WTC11 (cell line): ENCODE measurements around the gene MYO1H. TPM values are rescaled to one million over a fixed set of nuclear protein-coding genes. Genes with fewer than 3 reads are reported as not detected.

ENCODE experiments used
- ATAC-seq: fragments of 200-7000 bp; cut with Tn5 transposase; 2 replicates; pipeline ENCODE4 v1.10.0; 2021; ENCODE audit warnings: mild to moderate bottlenecking, moderate library complexity
- CTCF ChIA-PET: fragments of 300-600 bp; sonication (Branson Sonifier 250); formaldehyde crosslinking; loops from one replicate; lab custom pipeline; 2021; ENCODE audit warnings: antibody characterized with exemption; lab: Charles Lee
- POLR2A ChIA-PET: fragments of 350-600 bp; sonication (Branson Sonifier 250); formaldehyde crosslinking; loops from one replicate; lab custom pipeline; 2021; ENCODE audit warnings: antibody characterized with exemption; lab: Charles Lee
- DNase-seq: peaks from one replicate; pipeline ENCODE4 v3.0.0; 2021; ENCODE audit warnings: low spot score
- H3K27ac Mint-ChIP-seq: 2 replicates; pipeline ENCODE4 v1.8.0; 2021; ENCODE audit warnings: mixed read lengths
- H3K27me3 Mint-ChIP-seq: 2 replicates; pipeline ENCODE4 v1.8.0; 2021; ENCODE audit warnings: low read depth, mild to moderate bottlenecking, moderate library complexity, mixed read lengths
- H3K36me3 Mint-ChIP-seq: 2 replicates; pipeline ENCODE4 v1.8.0; 2021; ENCODE audit warnings: mixed read lengths
- H3K4me1 Mint-ChIP-seq: 2 replicates; pipeline ENCODE4 v1.8.0; 2022; ENCODE audit warnings: mixed read lengths
- H3K4me3 Mint-ChIP-seq: 2 replicates; pipeline ENCODE4 v1.8.0; 2021; ENCODE audit warnings: mild to moderate bottlenecking, moderate library complexity, mixed read lengths
- H3K9me3 Mint-ChIP-seq: 2 replicates; pipeline ENCODE4 v1.8.0; 2021; ENCODE audit warnings: mixed read lengths
- ARID4B ChIP-seq: sonication (generic); formaldehyde crosslinking; IDR thresholded peaks from 2 replicates; pipeline ENCODE4 v1.8.0; 2023; ENCODE audit warnings: missing genetic modification reagents, mild to moderate bottlenecking, borderline replicate concordance
- CDX4 ChIP-seq: fragments of 250-450 bp; sonication (Bioruptor Pico); IDR thresholded peaks from 2 replicates; pipeline ENCODE4 v1.9.0; 2021; ENCODE audit warnings: moderate library complexity, mild to moderate bottlenecking, inconsistent platforms, borderline replicate concordance
- CREB1 ChIP-seq: sonication (generic); formaldehyde crosslinking; IDR thresholded peaks from 2 replicates; pipeline ENCODE4 v1.8.0; 2023; ENCODE audit warnings: mild to moderate bottlenecking, missing genetic modification reagents
- EMX1 ChIP-seq: fragments of 250-450 bp; sonication (Bioruptor Pico); IDR thresholded peaks from 2 replicates; pipeline ENCODE4 v1.8.0; 2021; ENCODE audit warnings: mild to moderate bottlenecking
- GRHL2 ChIP-seq: fragments of 250-450 bp; sonication (Bioruptor Pico); IDR thresholded peaks from 2 replicates; pipeline ENCODE4 v1.8.0; 2022; ENCODE audit warnings: mild to moderate bottlenecking, moderate library complexity; ENCODE audit not compliant: insufficient replicate concordance, severe bottlenecking
- JAZF1 ChIP-seq: fragments of 250-450 bp; sonication (Bioruptor Pico); IDR thresholded peaks from 2 replicates; pipeline ENCODE4 v1.9.0; 2021; ENCODE audit warnings: moderate library complexity, mild to moderate bottlenecking, inconsistent platforms
- KAT7 ChIP-seq: sonication (generic); formaldehyde crosslinking; IDR thresholded peaks from 2 replicates; pipeline ENCODE4 v1.8.1; 2023; ENCODE audit warnings: missing genetic modification reagents, mild to moderate bottlenecking, borderline replicate concordance
- MYBL2 ChIP-seq: sonication (generic); formaldehyde crosslinking; IDR thresholded peaks from 2 replicates; pipeline ENCODE4 v1.8.1; 2023; ENCODE audit warnings: mild to moderate bottlenecking, moderate library complexity, missing genetic modification reagents
- NR2C2 ChIP-seq: sonication (generic); formaldehyde crosslinking; IDR thresholded peaks from 2 replicates; pipeline ENCODE4 v1.8.0; 2022; ENCODE audit warnings: mild to moderate bottlenecking, missing genetic modification reagents
- RELA ChIP-seq: sonication (generic); formaldehyde crosslinking; IDR thresholded peaks from 2 replicates; pipeline ENCODE4 v1.8.1; 2022; ENCODE audit warnings: missing genetic modification reagents, mild to moderate bottlenecking, borderline replicate concordance
- SMAD4 ChIP-seq: sonication (generic); formaldehyde crosslinking; IDR thresholded peaks from 2 replicates; pipeline ENCODE4 v1.8.0; 2022; ENCODE audit warnings: mild to moderate bottlenecking, missing genetic modification reagents
- ZNF121 ChIP-seq: sonication (generic); formaldehyde crosslinking; IDR thresholded peaks from 2 replicates; pipeline ENCODE4 v1.8.0; 2023; ENCODE audit warnings: missing genetic modification reagents
- ZNF138 ChIP-seq: sonication (generic); formaldehyde crosslinking; conservative IDR thresholded peaks from 2 replicates; pipeline ENCODE4 v1.8.1; 2022; ENCODE audit warnings: mild to moderate bottlenecking, moderate library complexity, missing genetic modification reagents
- total RNA-seq: library from RNA; stranded (reverse); gene quantifications from 3 replicates; pipeline ENCODE4 v1.2.3, GENCODE V29; 2021
- TF ChIP-seq, protein P1 (sequence below): sonication (generic); formaldehyde crosslinking; IDR thresholded peaks from 2 replicates; pipeline ENCODE4 v1.8.1; 2022; ENCODE audit warnings: low read depth, mild to moderate bottlenecking, moderate library complexity, missing genetic modification reagents, borderline replicate concordance
- TF ChIP-seq, protein P2 (sequence below): fragments of 250-450 bp; sonication (Bioruptor Pico); conservative IDR thresholded peaks from 2 replicates; pipeline ENCODE4 v1.9.0; 2021; ENCODE audit warnings: mild to moderate bottlenecking
- TF ChIP-seq, protein P3 (sequence below): sonication (generic); formaldehyde crosslinking; IDR thresholded peaks from 2 replicates; pipeline ENCODE4 v1.8.0; 2022; ENCODE audit warnings: mild to moderate bottlenecking, missing genetic modification reagents
- TF ChIP-seq, protein P4 (sequence below): sonication (generic); formaldehyde crosslinking; IDR thresholded peaks from 2 replicates; pipeline ENCODE4 v1.8.0; 2022; ENCODE audit warnings: mild to moderate bottlenecking, missing genetic modification reagents
- TF ChIP-seq, protein P5 (sequence below): sonication (generic); formaldehyde crosslinking; conservative IDR thresholded peaks from 2 replicates; pipeline ENCODE4 v1.8.1; 2022; ENCODE audit warnings: mild to moderate bottlenecking, missing genetic modification reagents

The MYO1H gene
- total RNA-seq, 1 experiment from 2014 or later, result 0.44 TPM

DNA sequence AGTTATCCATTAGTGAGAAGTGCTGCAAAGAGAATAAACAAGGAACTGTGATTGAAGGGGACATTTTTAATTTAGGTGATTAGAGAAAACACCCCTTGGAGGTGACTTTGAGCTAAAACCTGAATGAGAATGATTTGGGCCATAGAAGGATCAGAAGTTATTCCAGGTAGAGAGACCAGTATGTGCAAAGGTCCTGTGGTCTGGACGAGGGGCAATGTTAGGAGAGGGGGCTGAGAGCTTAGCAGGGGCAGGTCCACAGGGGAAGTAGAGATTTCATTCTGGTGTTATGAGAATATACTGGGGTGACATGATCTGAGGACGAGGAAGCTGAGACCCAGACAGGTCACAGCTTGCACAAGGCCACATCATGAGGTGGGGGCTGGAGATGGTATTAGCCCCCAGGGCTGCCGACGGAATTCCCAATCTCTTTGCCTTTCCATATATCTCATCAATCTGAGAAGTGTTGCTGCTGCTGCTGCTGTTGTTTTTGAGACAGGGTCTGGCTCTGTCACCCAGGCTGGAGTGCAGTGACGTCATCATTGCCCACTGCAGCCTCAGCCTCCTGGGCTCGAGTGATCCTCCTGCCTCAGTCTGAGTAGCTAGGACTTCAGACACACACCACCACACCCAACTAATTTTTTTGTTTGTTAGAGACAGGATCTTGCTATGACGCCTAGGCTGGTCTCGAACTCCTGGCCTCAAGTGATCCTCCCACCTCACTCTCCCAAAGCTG lies 73.8 kb downstream of the MYO1H start:
- H3K4me1 Mint-ChIP-seq, result no peaks in the 10 kb centered on the region
- no peak for DNase-seq
- TF ChIP-seq, protein P1, sequence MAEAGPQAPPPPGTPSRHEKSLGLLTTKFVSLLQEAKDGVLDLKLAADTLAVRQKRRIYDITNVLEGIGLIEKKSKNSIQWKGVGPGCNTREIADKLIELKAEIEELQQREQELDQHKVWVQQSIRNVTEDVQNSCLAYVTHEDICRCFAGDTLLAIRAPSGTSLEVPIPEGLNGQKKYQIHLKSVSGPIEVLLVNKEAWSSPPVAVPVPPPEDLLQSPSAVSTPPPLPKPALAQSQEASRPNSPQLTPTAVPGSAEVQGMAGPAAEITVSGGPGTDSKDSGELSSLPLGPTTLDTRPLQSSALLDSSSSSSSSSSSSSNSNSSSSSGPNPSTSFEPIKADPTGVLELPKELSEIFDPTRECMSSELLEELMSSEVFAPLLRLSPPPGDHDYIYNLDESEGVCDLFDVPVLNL, result no peak
- TF ChIP-seq CREB1 (CRISPR knock-in tag) (no peak), SMAD4 (CRISPR knock-in tag) (no peak), MYBL2 (CRISPR knock-in tag) (no peak), ZNF138 (CRISPR knock-in tag) (no peak), RELA (CRISPR knock-in tag) (no peak), JAZF1 (CRISPR knock-in tag) (no peak), KAT7 (no peak), ZNF121 (CRISPR knock-in tag) (no peak), CDX4 (CRISPR knock-in tag) (no peak), GRHL2 (CRISPR knock-in tag) (no peak), ARID4B (CRISPR knock-in tag) (no peak), NR2C2 (CRISPR knock-in tag) (no peak), EMX1 (CRISPR knock-in tag) (no peak)
- TF ChIP-seq, protein P2, sequence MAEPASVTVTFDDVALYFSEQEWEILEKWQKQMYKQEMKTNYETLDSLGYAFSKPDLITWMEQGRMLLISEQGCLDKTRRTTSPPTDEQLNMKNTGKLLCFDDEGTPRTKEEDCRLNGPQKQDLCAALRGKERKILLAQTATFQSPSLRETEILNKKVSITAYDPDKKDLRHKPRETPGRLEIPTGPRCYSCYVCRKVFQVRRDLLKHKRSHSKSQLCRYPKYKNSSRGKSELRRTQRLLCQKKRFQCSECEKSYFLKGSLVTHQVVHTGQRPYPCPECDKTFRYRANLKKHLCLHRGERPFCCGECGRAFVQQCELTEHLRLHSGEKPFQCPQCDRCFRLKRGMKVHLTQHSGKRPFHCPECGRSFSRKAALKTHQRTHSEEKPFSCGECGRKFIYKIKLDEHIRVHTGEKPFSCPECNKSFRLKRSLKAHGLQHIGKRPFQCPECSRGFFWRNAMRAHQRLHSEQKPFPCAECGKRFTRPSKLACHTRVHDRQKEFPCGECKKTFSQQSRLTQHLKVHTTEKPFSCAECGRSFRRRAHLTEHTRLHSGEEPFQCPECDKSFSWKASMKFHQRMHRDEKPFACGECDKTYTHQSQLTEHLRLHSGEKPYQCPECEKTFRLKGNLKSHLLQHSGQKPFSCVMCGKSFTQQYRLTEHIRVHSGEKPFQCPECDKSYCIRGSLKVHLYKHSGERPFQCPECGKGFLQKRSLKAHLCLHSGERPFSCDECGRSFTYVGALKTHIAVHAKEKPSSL (CRISPR knock-in tag), result no peak
- TF ChIP-seq, protein P3, sequence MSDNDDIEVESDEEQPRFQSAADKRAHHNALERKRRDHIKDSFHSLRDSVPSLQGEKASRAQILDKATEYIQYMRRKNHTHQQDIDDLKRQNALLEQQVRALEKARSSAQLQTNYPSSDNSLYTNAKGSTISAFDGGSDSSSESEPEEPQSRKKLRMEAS, result no peak
- TF ChIP-seq, protein P4, sequence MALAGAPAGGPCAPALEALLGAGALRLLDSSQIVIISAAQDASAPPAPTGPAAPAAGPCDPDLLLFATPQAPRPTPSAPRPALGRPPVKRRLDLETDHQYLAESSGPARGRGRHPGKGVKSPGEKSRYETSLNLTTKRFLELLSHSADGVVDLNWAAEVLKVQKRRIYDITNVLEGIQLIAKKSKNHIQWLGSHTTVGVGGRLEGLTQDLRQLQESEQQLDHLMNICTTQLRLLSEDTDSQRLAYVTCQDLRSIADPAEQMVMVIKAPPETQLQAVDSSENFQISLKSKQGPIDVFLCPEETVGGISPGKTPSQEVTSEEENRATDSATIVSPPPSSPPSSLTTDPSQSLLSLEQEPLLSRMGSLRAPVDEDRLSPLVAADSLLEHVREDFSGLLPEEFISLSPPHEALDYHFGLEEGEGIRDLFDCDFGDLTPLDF (CRISPR knock-in tag), result no peak
- TF ChIP-seq, protein P5, sequence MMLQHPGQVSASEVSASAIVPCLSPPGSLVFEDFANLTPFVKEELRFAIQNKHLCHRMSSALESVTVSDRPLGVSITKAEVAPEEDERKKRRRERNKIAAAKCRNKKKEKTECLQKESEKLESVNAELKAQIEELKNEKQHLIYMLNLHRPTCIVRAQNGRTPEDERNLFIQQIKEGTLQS, result no peak
- TF ChIP-seq, all 79 proteins: peak for 0
- no peaks in the 10 kb centered on the region; the same call in 1 of the 2 replicates for H3K27me3 Mint-ChIP-seq
- ChIA-PET CTCF (interaction anchor here (0.6 to 3.7 kb wide), 3 partner anchors 12 to 158 kb away, joined by 3 to 28 read pairs (median 4); no protein-coding TSS in a partner anchor), POLR2A (interaction anchor here (0.7 kb wide), 1 partner anchor 9 kb away, joined by 3 read pairs; no protein-coding TSS in a partner anchor)
- peaks cover 9% of the 10 kb centered on the region; the same call in 1 of the 2 replicates for H3K9me3 Mint-ChIP-seq
- no peak for ATAC-seq
- H3K27ac Mint-ChIP-seq, result no peak overlapping the region
- no peak overlapping the region for H3K4me3 Mint-ChIP-seq
- H3K36me3 Mint-ChIP-seq, result no peaks in the 10 kb centered on the region
